Lung (tissue), 12 donors: ENCODE measurements around the gene NLRP6. TPM values are rescaled to one million over a fixed set of nuclear protein-coding genes. Genes with fewer than 3 reads are reported as not detected.
"Not testable (repeated sequence)": the region's sequence is repeated elsewhere in the genome, so short reads cannot be mapped to it uniquely, and the experiment has no call there.

Experiments used
- ATAC-seq: fragments of 200-7000 bp; cut with Tn5 transposase; one replicate; pipeline ENCODE4 v1.9.1; 2020; ENCODE audit warnings: moderate number of reproducible peaks; ENCODE audit not compliant: insufficient read depth, low FRiP score
- DNase-seq, 3 donors: peaks; one replicate each; pipeline ENCODE4 v3.0.0-alpha.2; 2013 to 2017
- H3K27ac ChIP-seq, 2 donors: one replicate each; pipeline ENCODE4 v1.5.1; 2013; ENCODE audit warnings: mild to moderate bottlenecking in 2 of 2, moderate library complexity in 2 of 2, control low read depth in 1 of 2, inconsistent platforms in 1 of 2, low read depth in 1 of 2, low read length in 1 of 2
- H3K27me3 ChIP-seq, 3 donors: one replicate each; pipeline ENCODE4 v1.5.1; 2013; ENCODE audit warnings: low read length in 2 of 3; ENCODE audit not compliant: control insufficient read depth in 3 of 3, insufficient read depth in 3 of 3
- H3K36me3 ChIP-seq, 4 donors: one replicate each; pipeline ENCODE4 v1.5.1; 2013; ENCODE audit warnings: low read length in 4 of 4, mild to moderate bottlenecking in 1 of 4, moderate library complexity in 1 of 4; ENCODE audit not compliant: control insufficient read depth in 4 of 4, insufficient read depth in 4 of 4
- H3K4me1 ChIP-seq, 5 donors: one replicate each; pipeline ENCODE4 v1.5.1; 2013; ENCODE audit warnings: low read length in 5 of 5, mild to moderate bottlenecking in 2 of 5, moderate library complexity in 1 of 5; ENCODE audit not compliant: control insufficient read depth in 5 of 5, insufficient read depth in 5 of 5
- H3K4me3 ChIP-seq: one replicate; pipeline ENCODE4 v1.5.1; 2013; ENCODE audit warnings: mild to moderate bottlenecking, control low read depth, moderate library complexity
- H3K9ac ChIP-seq, 2 donors: one replicate each; pipeline ENCODE4 v1.5.1; 2013; ENCODE audit warnings: low read length in 2 of 2, control low read depth in 1 of 2; ENCODE audit not compliant: insufficient read depth in 1 of 2
- H3K9me3 ChIP-seq, 4 donors: one replicate each; pipeline ENCODE4 v1.5.1; 2013; ENCODE audit warnings: low read length in 3 of 4, mild to moderate bottlenecking in 1 of 4, moderate library complexity in 1 of 4; ENCODE audit not compliant: control insufficient read depth in 4 of 4, insufficient read depth in 3 of 4
- WGBS, 2 donors: extraction: QIAGEN DNeasy Blood & Tissue Kit; methylation state at CpG; one replicate each; pipeline ENCODE4 v1.1.7; 2013; 5-methylcytosine and 5-hydroxymethylcytosine counted together
- polyA plus RNA-seq, 2 donors: library from polyadenylated mRNA; stranded (reverse); fragments of 200-250 nt; gene quantifications; one replicate each; pipeline ENCODE4 v1.2.1, GENCODE V29; 2013
- total RNA-seq, 2 donors: library from RNA; depleted of rRNA in 1 of 2; stranded (reverse); fragments of >200 nt in 1 of 2; gene quantifications; one replicate each; pipeline ENCODE4 v1.2.1, GENCODE V29; 2014 to 2021
- TF ChIP-seq, protein P1 (sequence below): IDR thresholded peaks from 2 replicates; pipeline ENCODE4 v1.5.1; 2012; ENCODE audit warnings: mild to moderate bottlenecking; ENCODE audit errors: control extremely low read depth, extremely low read depth
- donor health status: control.
- donor health status: control.
- donor health status: Bipolar disorder and iron deficiency.
- donor health status: healthy.
- donor health status: DM: yes; HTN: yes; CAD: no.

NLRP6 gene
- total and polyA plus RNA-seq, 4 donors: 0.08 to 9.6 (median 2.4) TPM

DNA sequence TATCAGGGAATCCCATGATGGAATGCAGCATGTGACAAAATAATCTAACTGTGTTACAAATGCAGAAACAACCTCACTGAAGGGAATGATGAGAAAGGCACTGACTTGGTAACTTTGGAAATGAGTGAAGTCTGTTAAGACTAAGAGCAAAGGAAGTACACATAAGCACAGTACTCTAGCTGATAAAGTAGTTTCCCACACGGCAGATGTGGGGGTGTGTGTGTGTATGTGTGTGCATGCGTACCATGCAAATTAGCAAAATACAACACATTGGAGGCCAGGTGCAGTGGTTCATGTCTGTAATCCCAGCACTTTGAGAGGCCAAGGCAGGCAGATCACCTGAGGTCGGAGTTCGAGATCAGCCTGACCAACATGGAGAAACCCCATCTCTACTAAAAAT, 16.6 kb upstream of the NLRP6 start:
- DNase-seq: no peak
- Histone ChIP-seq H3K4me1 (no peaks in the 10 kb centered on the region), H3K27me3 (no peaks in the 10 kb centered on the region), H3K4me3 (no peak overlapping the region), H3K9ac (no peak overlapping the region), H3K27ac (no peak overlapping the region), H3K9me3 (peaks cover 0 to 3% (median 0%) of the 10 kb centered on the region in 4 donors), H3K36me3 (no peaks in the 10 kb centered on the region)
- WGBS, 2 donors: 92 to 98% methylated on average over 4 of the region's 4 CpGs
- ATAC-seq: no peak
- TF ChIP-seq, protein P1, sequence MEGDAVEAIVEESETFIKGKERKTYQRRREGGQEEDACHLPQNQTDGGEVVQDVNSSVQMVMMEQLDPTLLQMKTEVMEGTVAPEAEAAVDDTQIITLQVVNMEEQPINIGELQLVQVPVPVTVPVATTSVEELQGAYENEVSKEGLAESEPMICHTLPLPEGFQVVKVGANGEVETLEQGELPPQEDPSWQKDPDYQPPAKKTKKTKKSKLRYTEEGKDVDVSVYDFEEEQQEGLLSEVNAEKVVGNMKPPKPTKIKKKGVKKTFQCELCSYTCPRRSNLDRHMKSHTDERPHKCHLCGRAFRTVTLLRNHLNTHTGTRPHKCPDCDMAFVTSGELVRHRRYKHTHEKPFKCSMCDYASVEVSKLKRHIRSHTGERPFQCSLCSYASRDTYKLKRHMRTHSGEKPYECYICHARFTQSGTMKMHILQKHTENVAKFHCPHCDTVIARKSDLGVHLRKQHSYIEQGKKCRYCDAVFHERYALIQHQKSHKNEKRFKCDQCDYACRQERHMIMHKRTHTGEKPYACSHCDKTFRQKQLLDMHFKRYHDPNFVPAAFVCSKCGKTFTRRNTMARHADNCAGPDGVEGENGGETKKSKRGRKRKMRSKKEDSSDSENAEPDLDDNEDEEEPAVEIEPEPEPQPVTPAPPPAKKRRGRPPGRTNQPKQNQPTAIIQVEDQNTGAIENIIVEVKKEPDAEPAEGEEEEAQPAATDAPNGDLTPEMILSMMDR: no peak

DNA sequence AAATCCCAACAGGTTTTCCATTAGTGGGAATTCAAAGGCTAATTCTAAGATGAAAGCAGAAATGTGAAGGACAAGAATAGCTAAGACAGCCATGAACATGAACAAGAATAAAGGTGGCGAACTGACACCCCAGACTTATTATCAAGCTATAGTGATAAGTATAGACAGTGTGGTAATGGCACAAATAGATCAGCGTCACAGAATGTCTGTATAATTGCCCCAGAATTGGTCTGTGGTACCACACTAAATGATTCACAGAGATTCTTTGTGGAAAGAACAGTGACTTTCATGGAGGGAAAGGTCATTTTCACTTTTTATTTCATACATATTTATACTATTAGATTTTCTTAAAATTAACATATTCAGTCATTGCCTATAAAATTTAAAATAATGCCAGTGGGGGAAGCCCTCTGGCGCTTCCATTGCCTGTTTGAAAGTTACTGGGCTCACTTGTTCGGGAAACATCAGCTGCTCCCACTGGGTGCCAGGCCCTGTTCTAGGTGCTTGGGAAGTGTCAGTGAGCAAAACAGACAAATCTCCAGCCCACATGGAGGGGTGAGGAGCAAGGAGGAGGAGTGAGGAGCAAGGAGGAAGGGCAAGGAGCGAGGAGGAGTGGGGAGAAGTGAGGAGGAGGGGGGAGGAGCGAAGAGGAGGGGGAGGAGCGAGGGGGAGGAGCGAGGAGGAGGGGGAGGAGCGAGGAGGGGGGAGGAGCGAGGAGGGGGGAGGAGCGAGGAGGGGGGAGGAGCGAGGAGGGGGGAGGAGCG, 11.3 kb upstream of the NLRP6 start:
- no peaks in the 10 kb centered on the region for H3K36me3 ChIP-seq
- H3K9ac ChIP-seq: no peak overlapping the region
- no peak overlapping the region for H3K4me3 ChIP-seq
- WGBS, 2 donors: 77 to 90% methylated on average over 4 to 5 of the region's 13 CpGs
- no peaks in the 10 kb centered on the region for H3K27me3 ChIP-seq
- H3K27ac ChIP-seq: no peak overlapping the region
- H3K4me1 ChIP-seq: peaks cover 0 to 7% (median 0%) of the 10 kb centered on the region in 5 donors
- DNase-seq: no peak
- H3K9me3 ChIP-seq: no peaks in the 10 kb centered on the region
- no peak for ATAC-seq
- TF ChIP-seq, protein P1: no peak

DNA sequence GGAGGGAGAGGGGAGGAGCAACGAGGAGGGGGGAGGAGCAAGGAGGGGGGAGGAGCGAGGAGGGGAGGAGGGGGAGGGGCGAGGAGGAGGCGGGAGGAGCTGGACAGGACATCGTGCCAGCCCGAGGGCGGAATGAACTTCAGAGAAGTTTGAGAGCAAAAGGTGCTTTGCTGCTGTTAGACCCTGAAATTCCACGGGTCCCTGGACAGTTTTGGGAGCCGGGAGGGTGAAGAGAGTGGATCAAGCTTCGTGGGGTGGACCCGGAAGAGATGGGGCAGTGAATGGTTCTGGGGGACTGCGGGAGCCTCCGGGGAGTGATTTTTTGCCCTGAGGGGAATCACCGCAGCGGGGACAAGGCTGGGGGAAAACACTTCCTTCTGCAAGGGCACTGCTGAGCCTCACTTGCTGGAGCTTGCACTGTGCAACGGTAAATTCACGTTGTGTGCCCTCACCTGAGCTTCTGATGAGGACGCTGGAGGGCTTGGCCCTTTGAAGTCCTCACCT, 10.7 kb upstream of the NLRP6 start:
- Histone ChIP-seq H3K4me3 (no peak overlapping the region), H3K9ac (no peak overlapping the region), H3K9me3 (no peaks in the 10 kb centered on the region), H3K27ac (peak overlapping the region in 1 of 2 donors; percentile 92), H3K4me1 (peaks cover 0 to 7% (median 0%) of the 10 kb centered on the region in 5 donors), H3K36me3 (no peaks in the 10 kb centered on the region), H3K27me3 (no peaks in the 10 kb centered on the region)
- TF ChIP-seq, protein P1: no peak
- no peak for DNase-seq
- WGBS, 2 donors: 26 to 27% methylated on average over 17 of the region's 18 CpGs
- ATAC-seq: no peak

DNA sequence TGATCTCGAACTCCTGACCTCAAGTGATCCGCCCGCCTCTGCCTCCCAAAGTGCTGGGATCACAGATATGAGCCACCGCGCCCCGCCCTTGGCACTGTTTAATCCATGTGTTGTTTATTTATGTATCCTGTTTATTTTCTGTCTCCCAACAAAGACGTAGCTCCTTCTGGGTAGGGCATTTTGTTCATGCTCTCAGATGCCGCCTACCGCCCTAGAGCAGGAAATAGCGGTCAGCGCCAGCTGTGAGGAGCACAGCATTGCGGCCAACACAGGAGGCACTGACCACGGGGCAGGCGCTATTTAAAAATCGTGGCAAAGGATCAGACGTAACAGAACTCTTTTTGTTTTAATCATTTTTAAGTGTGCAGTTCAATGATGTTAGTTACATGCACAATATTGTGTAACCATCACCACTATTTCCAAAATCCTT, 9.5 kb upstream of the NLRP6 start:
- H3K9me3 ChIP-seq, H3K4me3 ChIP-seq, H3K36me3 ChIP-seq, H3K9ac ChIP-seq, H3K4me1 ChIP-seq, H3K27me3 ChIP-seq: not testable (repeated sequence)
- ATAC-seq (peak; percentile 77), DNase-seq (peak; percentile 62 to 81 (median 78))
- 10 to 26% methylated on average over 15 to 16 of the region's 16 CpGs for WGBS, 2 donors
- H3K27ac ChIP-seq: peak overlapping the region in 1 of 2 donors; percentile 93
